Heart left ventricle (tissue), 16 donors: ENCODE measurements around the gene SLC37A4. TPM values are rescaled to one million over a fixed set of nuclear protein-coding genes. Genes with fewer than 3 reads are reported as not detected.

ENCODE experiments used
- ATAC-seq, 4 donors: fragments of 200-7000 bp; cut with Tn5 transposase; one replicate each; pipeline ENCODE4 v1.9.1; 2020 to 2022; ENCODE audit warnings: moderate library complexity in 4 of 4, mild to moderate bottlenecking in 3 of 4, moderate number of reproducible peaks in 1 of 4
- DNase-seq, 5 donors: peaks; one replicate each; pipeline ENCODE4 v3.0.0-alpha.2; 2020
- H3K27ac ChIP-seq, 12 donors: fragments of 200-600 bp; sonication (generic) in 4 of 12; one replicate each; pipeline versions ENCODE4 v1.5.0 to v1.8.0; 2016 to 2022; ENCODE audit warnings: mild to moderate bottlenecking in 2 of 12
- H3K27me3 ChIP-seq, 9 donors: fragments of 200-600 bp; sonication (generic) in 2 of 9; one replicate each; pipeline versions ENCODE4 v1.5.1 to v1.8.0; 2016 to 2022; ENCODE audit warnings: mild to moderate bottlenecking in 3 of 9
- H3K36me3 ChIP-seq, 9 donors: fragments of 200-600 bp; sonication (generic) in 2 of 9; one replicate each; pipeline versions ENCODE4 v1.5.0 to v1.8.0; 2018 to 2022; ENCODE audit warnings: mild to moderate bottlenecking in 2 of 9
- H3K4me1 ChIP-seq, 12 donors: fragments of 200-600 bp; sonication (generic) in 4 of 12; one replicate each; pipeline versions ENCODE4 v1.5.0 to v1.8.0; 2016 to 2022; ENCODE audit warnings: mild to moderate bottlenecking in 3 of 12
- H3K4me3 ChIP-seq, 12 donors: fragments of 200-600 bp; sonication (generic) in 4 of 12; one replicate each; pipeline versions ENCODE4 v1.5.0 to v1.8.0; 2017 to 2022; ENCODE audit warnings: mild to moderate bottlenecking in 9 of 12, moderate library complexity in 4 of 12
- H3K9me3 ChIP-seq, 12 donors: fragments of 200-600 bp; sonication (generic) in 4 of 12; one replicate each; pipeline versions ENCODE4 v1.5.0 to v1.8.0; 2016 to 2022; ENCODE audit warnings: mild to moderate bottlenecking in 1 of 12
- CTCF ChIP-seq, 12 donors: fragments of 200-600 bp; sonication (generic) in 4 of 12; IDR thresholded peaks; one replicate each; pipeline versions ENCODE4 v1.5.0 to v1.8.0; 2018 to 2022; ENCODE audit warnings: antibody characterized with exemption in 12 of 12, mild to moderate bottlenecking in 5 of 12
- POLR2A ChIP-seq, 2 donors: fragments of 450-650 bp; IDR thresholded peaks; one replicate each; pipeline ENCODE4 v1.6.1; 2017; ENCODE audit warnings: antibody characterized with exemption in 2 of 2, mild to moderate bottlenecking in 2 of 2, moderate library complexity in 2 of 2
- WGBS, 4 donors: extraction: QIAGEN DNeasy Blood & Tissue Kit in 2 of 4; methylation state at CpG; one replicate each; pipeline versions ENCODE4 v1.1.5 to v1.1.7; 2013 to 2018; 5-methylcytosine and 5-hydroxymethylcytosine counted together
- intact Hi-C, 10 donors: fragments of 100-400 bp; cut with DNase I; formaldehyde crosslinking; loops; one replicate each; pipeline versions ENCODE4 v1.11.1 to v1.14.2; 2022
- microRNA-seq, 4 donors: library from miRNA; unstranded; fragments of <30 nt; microRNA quantifications; one replicate each; pipeline versions ENCODE4 to v1.2.0, GENCODE V29; 2017 to 2020
- polyA plus RNA-seq, 2 donors: library from polyadenylated mRNA; stranded (reverse); fragments of 200-250 nt; gene quantifications; one replicate each; pipeline ENCODE4 v1.2.3, GENCODE V29; 2013
- total RNA-seq, 9 donors: library from RNA; depleted of rRNA in 2 of 9; stranded (reverse); fragments of >200 nt in 2 of 9; fragmentation: NEBNext Ultra II Directional in 3 of 9; extraction: Animal tissue kit (Norgen Biotek cat#: 25700) in 3 of 9; gene quantifications; one replicate each; pipeline versions ENCODE4 v1.1.0 to v1.2.4, GENCODE V29; 2016 to 2023
- donor health status: ischemic (EF 13 %, LVEDD 7.1; RV severe dilation, severe dysfunction).
- donor health status: healthy with polysubstance abuse.
- donor health status: DM: no; HTN: yes; CAD: no.
- donor health status: DM: no; HTN: no; CAD: no.
- donor health status: ischemic (EF 25% LVEDD 6.9; RV normal size, moderate dysfunction).
- donor health status: ischemic (EF 25% LVEDD 5.7; RV mildly dilated, moderate dysfunction).
- donor health status: healthy.
- donor health status: DM: yes; HTN: yes; CAD: no.
- donor health status: ischemic (EF 35%, LVEDD 5.7; RV mildly dilated, moderate dysfunction).
- donor health status: nonischemic (EF 11% LVEDD 7.7; RV severe dilation, severe dysfunction).
- donor health status: DM: yes; HTN: yes; CAD: no.
- donor health status: PGD.
- donor health status: ischemic (EF 29% LVEDD 5.4; RV normal size, mild dysfunction).
- donor health status: nonischemic (EF 23%, LVEDD 6.1; RV moderate dilation, normal function).

SLC37A4 gene
- total and polyA plus RNA-seq, 11 donors, result 4.5 to 18.5 (median 7.7) TPM

- DNase-seq, result peak in 4 of 5 donors; percentile 33 to 65 (median 45)
Observed at GRCh38 chr11:118980191-118980881, 50.3 kb downstream of the SLC37A4 start.

DNA sequence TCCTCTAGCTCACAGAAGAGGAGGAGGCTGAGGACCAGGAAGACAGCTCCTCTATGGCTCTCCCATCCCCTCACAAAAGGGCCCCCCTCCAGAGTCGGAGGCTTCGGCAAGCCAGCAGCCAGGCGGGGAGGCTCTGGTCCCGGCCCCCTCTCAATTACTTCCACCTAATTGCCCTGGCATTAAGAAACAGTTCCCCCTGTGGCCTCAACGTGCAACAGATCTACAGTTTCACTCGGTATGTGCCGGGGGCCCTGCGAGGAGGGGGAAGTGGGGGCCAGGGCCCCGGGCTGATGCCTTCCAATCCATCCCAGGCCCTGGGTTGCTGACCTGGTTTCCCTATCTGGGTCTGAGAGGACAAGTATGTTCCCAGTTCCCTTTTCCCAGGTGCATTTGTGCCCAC lies 51.2 kb downstream of the SLC37A4 start:
- Histone ChIP-seq H3K36me3 (no peaks in the 10 kb centered on the region), H3K9me3 (no peaks in the 10 kb centered on the region), H3K27me3 (no peaks in the 10 kb centered on the region), H3K4me1 (peaks cover 0 to 14% (median 4%) of the 10 kb centered on the region in 12 donors), H3K27ac (no peak overlapping the region), H3K4me3 (no peak overlapping the region)
- intact Hi-C loops, result no loop called here
- ATAC-seq (no peak), DNase-seq (no peak)
- TF ChIP-seq CTCF (IDR thresholded peaks at IDR 0.05), result no peak
- TF ChIP-seq POLR2A (IDR thresholded peaks at IDR 0.05), result no peak
- 58 to 75% (median 68%) methylated on average over 7 to 9 of the region's 9 CpGs for WGBS, 4 donors

More at GRCh38 chr11:118980191-118980881, 50.3 kb downstream of the SLC37A4 start:
- Histone ChIP-seq H3K36me3 (no peaks in the 10 kb centered on the region), H3K9me3 (no peaks in the 10 kb centered on the region), H3K27me3 (no peaks in the 10 kb centered on the region), H3K4me3 (peak overlapping the region in 8 of 12 donors; percentile 0 to 32 (median 24)), H3K4me1 (peaks cover 0 to 14% (median 4%) of the 10 kb centered on the region in 12 donors), H3K27ac (no peak overlapping the region)
- peak; percentile 61 to 73 (median 65) for ATAC-seq
- TF ChIP-seq POLR2A (IDR thresholded peaks at IDR 0.05) (no peak), CTCF (IDR thresholded peaks at IDR 0.05) (no peak)
- 27 to 37% (median 30%) methylated on average over 12 to 21 of the region's 21 CpGs for WGBS, 4 donors
- intact Hi-C loops, result no loop called here

GRCh38 chr11:118975771-118976709 lies 54.6 kb downstream of the SLC37A4 start:
- intact Hi-C loops, result no loop called here
- no peak overlapping the region for H3K27ac ChIP-seq
- no peak for ATAC-seq
- DNase-seq, result no peak
- H3K9me3 ChIP-seq, result no peaks in the 10 kb centered on the region
- H3K4me3 ChIP-seq, result no peak overlapping the region
- TF ChIP-seq POLR2A (IDR thresholded peaks at IDR 0.05) (no peak), CTCF (IDR thresholded peaks at IDR 0.05) (no peak)
- peaks cover 0 to 14% (median 4%) of the 10 kb centered on the region in 12 donors for H3K4me1 ChIP-seq
- no peaks in the 10 kb centered on the region for H3K36me3 ChIP-seq
- peaks cover 0 to 11% (median 1%) of the 10 kb centered on the region in 9 donors for H3K27me3 ChIP-seq
- WGBS, 4 donors, result 82 to 83% (median 82%) methylated on average over 15 of the region's 15 CpGs

Small RNA genes within 50 kb of the gene (microRNA-seq; reads per million reads assigned to microRNA genes)
- 0 to 0.41 (median 0.19) reads per million in 4 donors for gene MIR3656

Other genes with a start within 250 kb of the SLC37A4 start
- 100 to 1,000 TPM in 8 of 9 donors, 10 to 100 TPM in 1; 83.7 to 166 (median 114) TPM for gene DDX6, start 239.7 kb downstream of the SLC37A4 start, total RNA-seq
- gene DDX6, start 239.7 kb downstream of the SLC37A4 start, polyA plus RNA-seq, result 10 to 100 TPM; 29.4 to 30.7 TPM
- gene CXCR5, start 147.0 kb downstream of the SLC37A4 start, total RNA-seq, result under 1 TPM in 1 of 9 donors, not detected in 8; 0.11 TPM
- under 1 TPM; 0.25 to 0.27 TPM for gene CXCR5, start 147.0 kb downstream of the SLC37A4 start, polyA plus RNA-seq
- 10 to 100 TPM; 33.4 to 80.3 (median 44.3) TPM for gene BCL9L, start 105.0 kb downstream of the SLC37A4 start, total RNA-seq
- 100 to 1,000 TPM in 1 of 2 donors, 10 to 100 TPM in 1; 28.0 to 102 TPM for gene BCL9L, start 105.0 kb downstream of the SLC37A4 start, polyA plus RNA-seq
- gene UPK2, start 74.6 kb downstream of the SLC37A4 start, total RNA-seq, result not detected
- gene UPK2, start 74.6 kb downstream of the SLC37A4 start, polyA plus RNA-seq, result not detected
- not detected for gene FOXR1, start 59.1 kb downstream of the SLC37A4 start, total RNA-seq
- gene FOXR1, start 59.1 kb downstream of the SLC37A4 start, polyA plus RNA-seq, result not detected
- 10 to 100 TPM in 6 of 9 donors, 1 to 10 TPM in 3; 7.9 to 15.8 (median 11.7) TPM for gene CENATAC, start 32.7 kb downstream of the SLC37A4 start, total RNA-seq
- 10 to 100 TPM in 1 of 2 donors, 1 to 10 TPM in 1; 9.5 to 27.3 TPM for gene CENATAC, start 32.7 kb downstream of the SLC37A4 start, polyA plus RNA-seq
- gene RPS25, start 12.5 kb downstream of the SLC37A4 start, total RNA-seq, result 1,000 to 10,000 TPM in 2 of 9 donors, 100 to 1,000 TPM in 7; 719 to 1,307 (median 821) TPM
- gene RPS25, start 12.5 kb downstream of the SLC37A4 start, polyA plus RNA-seq, result 1,000 to 10,000 TPM; 1,773 to 1,882 TPM
- gene TRAPPC4, start 12.1 kb downstream of the SLC37A4 start, total RNA-seq, result 10 to 100 TPM; 31.9 to 57.1 (median 44.4) TPM
- gene TRAPPC4, start 12.1 kb downstream of the SLC37A4 start, polyA plus RNA-seq, result 10 to 100 TPM; 21.5 to 74.8 TPM
- gene HYOU1, start 26.3 kb upstream of the SLC37A4 start, total RNA-seq, result 100 to 1,000 TPM in 1 of 9 donors, 10 to 100 TPM in 8; 45.9 to 104 (median 68.6) TPM
- 100 to 1,000 TPM in 1 of 2 donors, 10 to 100 TPM in 1; 34.7 to 260 TPM for gene HYOU1, start 26.3 kb upstream of the SLC37A4 start, polyA plus RNA-seq
- gene VPS11, start 36.9 kb upstream of the SLC37A4 start, total RNA-seq, result 10 to 100 TPM; 18.7 to 33.3 (median 21.5) TPM
- gene VPS11, start 36.9 kb upstream of the SLC37A4 start, polyA plus RNA-seq, result 10 to 100 TPM; 21.7 to 27.1 TPM
- gene HMBS, start 54.0 kb upstream of the SLC37A4 start, total RNA-seq, result 10 to 100 TPM in 8 of 9 donors, 1 to 10 TPM in 1; 8.1 to 24.1 (median 16.6) TPM
- gene HMBS, start 54.0 kb upstream of the SLC37A4 start, polyA plus RNA-seq, result 10 to 100 TPM; 28.8 to 34.0 TPM
- gene DPAGT1, start 71.0 kb upstream of the SLC37A4 start, total RNA-seq, result 10 to 100 TPM; 11.2 to 32.4 (median 16.5) TPM
- 10 to 100 TPM; 13.4 to 32.9 TPM for gene DPAGT1, start 71.0 kb upstream of the SLC37A4 start, polyA plus RNA-seq
- gene C2CD2L, start 76.5 kb upstream of the SLC37A4 start, total RNA-seq, result 10 to 100 TPM in 5 of 9 donors, 1 to 10 TPM in 4; 7.1 to 18.3 (median 11.2) TPM
- gene C2CD2L, start 76.5 kb upstream of the SLC37A4 start, polyA plus RNA-seq, result 10 to 100 TPM in 1 of 2 donors, 1 to 10 TPM in 1; 6.6 to 17.7 TPM
- 10 to 100 TPM in 7 of 9 donors, 1 to 10 TPM in 2; 9.4 to 16.3 (median 12.8) TPM for gene HINFP, start 90.7 kb upstream of the SLC37A4 start, total RNA-seq
- 10 to 100 TPM; 10.8 to 12.9 TPM for gene HINFP, start 90.7 kb upstream of the SLC37A4 start, polyA plus RNA-seq
- 1 to 10 TPM in 4 of 9 donors, under 1 TPM in 5; 0.38 to 2.1 (median 0.98) TPM for gene ABCG4, start 118.2 kb upstream of the SLC37A4 start, total RNA-seq
- gene ABCG4, start 118.2 kb upstream of the SLC37A4 start, polyA plus RNA-seq, result 1 to 10 TPM in 1 of 2 donors, under 1 TPM in 1; 0.25 to 1.1 TPM
- 10 to 100 TPM; 19.7 to 47.0 (median 30.7) TPM for gene NLRX1, start 137.8 kb upstream of the SLC37A4 start, total RNA-seq
- 10 to 100 TPM; 10.6 to 13.7 TPM for gene NLRX1, start 137.8 kb upstream of the SLC37A4 start, polyA plus RNA-seq
- 1 to 10 TPM in 1 of 9 donors, not detected in 8; 3.7 TPM for gene NHERF4, start 154.6 kb upstream of the SLC37A4 start, total RNA-seq
- not detected for gene NHERF4, start 154.6 kb upstream of the SLC37A4 start, polyA plus RNA-seq
- 10 to 100 TPM in 3 of 9 donors, 1 to 10 TPM in 6; 6.1 to 20.4 (median 9.5) TPM for gene CBL, start 175.5 kb upstream of the SLC37A4 start, total RNA-seq
- gene CBL, start 175.5 kb upstream of the SLC37A4 start, polyA plus RNA-seq, result 1 to 10 TPM; 3.1 to 5.8 TPM